Measurements from ENCODE around the gene CNOT8. TPM values are rescaled to one million over a fixed set of nuclear protein-coding genes. Genes with fewer than 3 reads are reported as not detected.
"Not testable (repeated sequence)": the region's sequence is repeated elsewhere in the genome, so short reads cannot be mapped to it uniquely, and the experiment has no call there.

Gene CNOT8
- total RNA-seq, 1 experiment from 2014 or later, result 102 TPM

DNA sequence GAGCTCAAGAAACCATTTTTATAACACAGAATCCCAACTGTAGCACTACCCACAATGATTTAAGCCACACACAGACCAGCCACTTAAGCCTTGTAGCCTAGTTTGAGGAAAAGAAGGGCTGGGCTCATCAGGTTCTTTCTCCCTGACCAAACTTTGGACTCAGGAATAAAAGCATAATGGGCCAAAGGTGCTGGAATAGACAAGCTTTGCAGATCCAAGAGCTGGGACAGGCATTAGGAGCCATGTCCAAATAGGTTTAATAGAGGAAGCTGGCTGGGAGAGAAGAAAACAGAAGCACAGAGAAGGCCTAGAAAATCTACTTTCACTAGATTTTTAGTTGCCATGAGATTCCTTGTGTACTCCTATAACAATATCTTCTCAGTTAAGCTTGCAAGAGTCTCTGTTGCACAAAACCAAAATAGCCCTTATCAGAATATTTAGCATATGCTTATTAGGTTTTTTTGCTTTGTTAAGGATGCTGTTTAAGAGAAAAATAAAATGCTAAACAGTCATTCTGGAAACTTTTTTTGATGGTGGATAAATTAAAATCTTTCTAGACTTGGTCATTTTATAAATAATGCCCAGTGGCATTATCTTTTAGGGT lies 38.2 kb downstream of the CNOT8 start:
- Histone ChIP-seq H3K9me3 (replicated peaks) (no peaks in the 10 kb centered on the region), H3K36me3 (peaks cover 91% of the 10 kb centered on the region), H3K4me3 (no peak overlapping the region), H3K4me1 (replicated peaks) (no peaks in the 10 kb centered on the region; the same call in 1 of the 2 replicates), H3K27me3 (replicated peaks) (no peaks in the 10 kb centered on the region), H3K27ac (no peak overlapping the region)
- DNase-seq (ENCODE audit: low read depth in 1 of 2, low spot score in 2 of 2), result no peak

DNA sequence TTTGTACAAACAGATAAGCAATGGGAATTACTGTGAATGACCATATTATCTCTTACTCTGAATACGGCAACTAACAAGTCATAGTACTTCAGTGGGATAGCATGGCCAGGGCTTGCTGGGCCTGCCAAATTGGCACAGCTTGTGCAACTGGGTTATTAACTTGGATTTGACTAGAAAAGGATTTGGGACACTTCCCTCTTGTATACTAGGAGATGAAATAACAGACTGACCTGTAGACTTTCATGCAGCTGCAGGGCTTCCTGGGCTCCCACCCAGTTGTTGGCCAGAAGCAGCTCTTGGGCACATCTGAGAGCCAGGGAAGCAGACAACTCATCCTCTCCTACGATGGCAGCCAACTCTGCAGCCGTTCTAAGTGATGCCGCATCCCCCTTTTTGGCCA lies 39.8 kb downstream of the CNOT8 start:
- Histone ChIP-seq H3K36me3 (peaks cover 94% of the 10 kb centered on the region), H3K9me3 (replicated peaks) (no peaks in the 10 kb centered on the region), H3K27me3 (replicated peaks) (no peaks in the 10 kb centered on the region), H3K4me1 (replicated peaks) (no peaks in the 10 kb centered on the region; the same call in 1 of the 2 replicates), H3K4me3 (no peak overlapping the region), H3K27ac (no peak overlapping the region)
- no peak for DNase-seq (ENCODE audit: low read depth in 1 of 2, low spot score in 2 of 2)

DNA sequence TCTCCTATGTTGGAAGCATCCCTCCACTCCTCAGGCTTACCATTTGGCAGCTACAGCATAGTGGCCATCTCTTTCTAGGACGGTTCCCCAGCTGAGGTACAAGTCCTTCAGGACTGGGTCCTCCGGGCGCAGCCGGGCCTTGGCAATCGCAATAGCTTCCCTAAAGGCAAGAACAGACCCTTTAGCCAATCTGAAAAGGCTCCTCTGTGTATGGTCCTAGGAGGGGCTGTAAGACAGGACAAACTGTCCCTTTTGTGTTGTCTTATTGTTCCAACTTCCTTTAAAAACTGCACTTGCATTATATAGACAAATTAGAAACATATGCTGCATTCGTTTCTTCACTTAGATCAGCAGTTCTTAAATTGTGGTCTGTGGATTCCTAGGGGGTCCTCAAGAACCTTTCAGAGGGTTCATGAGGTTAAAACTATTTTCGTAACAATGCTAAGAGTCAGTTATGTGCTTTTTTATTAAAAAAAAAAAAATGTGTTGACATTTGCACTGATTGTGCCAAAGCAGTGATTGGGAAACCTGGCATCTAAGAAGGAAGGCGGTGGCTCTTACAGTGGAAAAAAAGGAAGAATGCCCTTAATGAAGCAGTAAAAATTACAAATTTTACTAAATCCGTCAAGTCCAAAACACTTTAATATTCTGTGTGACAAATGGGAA lies 40.9 kb downstream of the CNOT8 start:
- no peak for DNase-seq (ENCODE audit: low read depth in 1 of 2, low spot score in 2 of 2)
- peaks cover 93% of the 10 kb centered on the region for H3K36me3 ChIP-seq

DNA sequence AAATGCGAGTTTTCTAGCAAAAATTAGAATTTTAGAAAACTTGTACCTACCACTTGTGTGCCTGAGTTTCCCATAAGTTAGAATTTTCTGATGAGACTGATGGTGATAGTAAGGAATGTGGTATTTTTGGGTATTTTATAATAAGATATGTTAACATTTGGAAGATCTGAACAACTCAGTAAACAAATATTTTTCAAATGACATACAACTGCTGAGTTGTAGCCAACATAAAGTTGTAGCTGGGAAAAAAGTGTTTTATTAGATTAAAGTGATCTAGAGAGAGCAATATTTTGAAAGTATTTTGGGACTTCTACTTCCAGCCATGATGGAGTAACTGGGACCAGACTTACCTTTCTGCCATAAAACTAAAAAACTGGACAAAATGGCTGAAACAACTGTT lies 41.6 kb downstream of the CNOT8 start:
- H3K9me3 ChIP-seq (replicated peaks), result no peaks in the 10 kb centered on the region
- no peak overlapping the region for H3K27ac ChIP-seq
- H3K27me3 ChIP-seq (replicated peaks), result no peaks in the 10 kb centered on the region
- DNase-seq (ENCODE audit: low read depth in 1 of 2, low spot score in 2 of 2), result no peak
- H3K36me3 ChIP-seq, result peaks cover 98% of the 10 kb centered on the region
- no peaks in the 10 kb centered on the region; the same call in 1 of the 2 replicates for H3K4me1 ChIP-seq (replicated peaks)
- no peak overlapping the region for H3K4me3 ChIP-seq

More for the DNA sequence above, 40.9 kb downstream of the CNOT8 start:
- H3K4me1 ChIP-seq (replicated peaks), result no peaks in the 10 kb centered on the region; the same call in 1 of the 2 replicates
- H3K27ac ChIP-seq, result no peak overlapping the region
- no peaks in the 10 kb centered on the region for H3K27me3 ChIP-seq (replicated peaks)
- no peak overlapping the region for H3K4me3 ChIP-seq
- H3K9me3 ChIP-seq (replicated peaks), result no peaks in the 10 kb centered on the region

DNA sequence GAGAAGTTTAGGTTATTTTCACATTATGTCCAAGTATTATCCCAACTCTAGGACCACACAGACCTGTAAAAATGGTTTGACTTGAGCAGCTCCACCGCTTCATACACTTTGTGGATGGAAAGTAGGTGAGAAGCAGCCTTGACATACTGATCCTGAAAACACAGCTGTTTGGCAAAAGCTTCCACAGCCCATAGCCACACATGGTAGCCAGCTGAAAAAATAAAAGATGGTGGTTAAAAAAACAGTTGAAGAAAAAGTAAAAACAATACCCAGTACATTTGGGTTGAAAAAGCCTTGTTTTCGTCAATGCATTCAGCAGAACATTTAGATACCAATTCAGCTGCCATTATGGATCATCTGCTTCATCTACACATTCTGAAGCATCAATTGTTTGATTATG lies 42.8 kb downstream of the CNOT8 start:
- no peak for DNase-seq (ENCODE audit: low read depth in 1 of 2, low spot score in 2 of 2)

DNA sequence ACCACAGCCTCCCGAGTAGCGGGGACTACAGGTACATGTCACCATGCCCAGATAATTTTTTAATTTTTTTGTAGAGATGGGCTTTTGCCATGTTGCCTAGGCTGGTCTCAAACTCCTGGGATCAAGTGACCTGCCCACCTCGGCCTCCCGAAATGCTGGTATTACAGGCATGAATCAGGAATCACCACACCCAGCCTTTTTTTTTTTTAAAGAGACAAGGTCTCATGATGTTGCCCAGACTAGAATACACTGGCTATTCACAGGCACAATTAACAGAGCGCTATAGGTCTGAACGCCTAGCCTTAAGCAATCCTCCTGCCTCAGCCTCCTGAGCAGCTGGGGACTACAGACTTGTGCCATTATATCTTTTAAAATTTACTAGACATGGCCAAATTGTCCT lies 43.5 kb downstream of the CNOT8 start:
- Histone ChIP-seq H3K36me3 (peaks cover 93% of the 10 kb centered on the region), H3K4me3 (no peak overlapping the region), H3K4me1 (replicated peaks) (no peaks in the 10 kb centered on the region; the same call in 1 of the 2 replicates), H3K27me3 (replicated peaks) (no peaks in the 10 kb centered on the region), H3K9me3 (replicated peaks) (no peaks in the 10 kb centered on the region), H3K27ac (no peak overlapping the region)
- DNase-seq (ENCODE audit: low read depth in 1 of 2, low spot score in 2 of 2), result no peak

More for the DNA sequence above, 42.8 kb downstream of the CNOT8 start:
- H3K9me3 ChIP-seq (replicated peaks), result no peaks in the 10 kb centered on the region
- no peak overlapping the region for H3K4me3 ChIP-seq
- H3K4me1 ChIP-seq (replicated peaks), result no peaks in the 10 kb centered on the region; the same call in 1 of the 2 replicates
- H3K27ac ChIP-seq, result no peak overlapping the region
- peaks cover 95% of the 10 kb centered on the region for H3K36me3 ChIP-seq
- H3K27me3 ChIP-seq (replicated peaks), result no peaks in the 10 kb centered on the region

DNA sequence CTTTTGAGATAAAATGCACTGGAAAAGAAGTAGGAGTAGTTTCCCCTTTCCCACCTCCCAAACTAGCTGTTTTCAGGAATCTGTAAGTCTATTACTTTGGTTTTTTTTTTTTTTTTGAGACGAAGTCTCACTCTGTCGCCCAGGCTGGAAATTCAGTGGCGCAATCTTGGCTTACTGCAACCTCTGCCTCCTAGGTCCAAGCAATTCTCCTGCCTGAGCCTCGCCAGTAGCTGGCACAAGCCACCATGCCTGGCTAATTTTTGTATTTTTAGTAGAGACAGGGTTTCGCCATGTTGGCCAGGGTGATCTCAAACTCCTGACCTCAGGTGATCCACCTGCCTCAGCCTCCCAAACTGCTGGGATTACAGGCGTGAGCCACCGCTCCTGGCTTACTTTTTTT lies 47.2 kb downstream of the CNOT8 start:
- not testable (repeated sequence) for H3K4me1 ChIP-seq (replicated peaks); H3K27ac ChIP-seq; H3K4me3 ChIP-seq; H3K9me3 ChIP-seq (replicated peaks); DNase-seq (ENCODE audit: low read depth in 1 of 2, low spot score in 2 of 2); H3K27me3 ChIP-seq (replicated peaks)
- peaks cover 93% of the 10 kb centered on the region for H3K36me3 ChIP-seq

DNA sequence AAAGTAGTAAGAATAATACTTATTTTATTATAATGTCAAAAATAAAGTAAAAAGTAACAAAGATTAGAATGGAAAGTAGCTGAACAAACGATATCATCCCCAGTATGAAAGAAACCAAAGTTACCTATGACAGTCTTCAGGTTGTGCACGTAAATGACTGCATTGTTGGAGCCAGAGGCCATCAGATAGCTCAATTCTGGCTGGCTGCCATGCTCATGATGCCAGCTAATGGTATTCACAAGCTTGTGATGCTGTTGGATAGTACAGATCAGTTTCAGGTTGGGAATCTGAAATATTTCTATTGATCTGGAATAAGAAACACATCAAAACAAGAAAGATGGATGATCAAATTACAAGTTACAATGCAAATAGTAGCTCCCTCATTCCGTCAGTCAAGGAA lies 58.4 kb downstream of the CNOT8 start:
- no peak overlapping the region for H3K27ac ChIP-seq
- DNase-seq (ENCODE audit: low read depth in 1 of 2, low spot score in 2 of 2), result no peak
- H3K9me3 ChIP-seq (replicated peaks), result no peaks in the 10 kb centered on the region
- no peak overlapping the region for H3K4me3 ChIP-seq
- peaks cover 82% of the 10 kb centered on the region for H3K36me3 ChIP-seq
- H3K27me3 ChIP-seq (replicated peaks), result no peaks in the 10 kb centered on the region
- no peaks in the 10 kb centered on the region for H3K4me1 ChIP-seq (replicated peaks)

DNA sequence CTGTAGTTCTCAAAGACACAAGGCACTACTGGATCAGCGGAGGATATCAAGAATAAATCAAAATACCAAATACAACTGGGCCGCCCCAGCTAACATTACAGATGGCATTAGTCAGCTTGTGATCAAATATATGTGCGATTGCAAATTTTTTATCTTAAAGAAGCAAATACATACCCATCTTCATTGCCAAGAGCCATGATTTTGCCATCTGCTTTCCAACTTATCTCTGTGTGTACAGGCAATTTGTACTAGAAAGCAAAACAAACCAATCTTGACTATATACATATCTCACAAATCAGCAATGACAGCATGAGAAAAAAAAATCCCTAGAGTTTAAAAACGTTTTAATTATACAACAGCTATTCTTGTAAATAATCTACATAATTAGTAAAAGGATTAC lies 59.3 kb downstream of the CNOT8 start:
- Histone ChIP-seq H3K27ac (no peak overlapping the region), H3K4me1 (replicated peaks) (no peaks in the 10 kb centered on the region), H3K27me3 (replicated peaks) (no peaks in the 10 kb centered on the region), H3K9me3 (replicated peaks) (no peaks in the 10 kb centered on the region), H3K4me3 (no peak overlapping the region), H3K36me3 (peaks cover 77% of the 10 kb centered on the region)
- no peak for DNase-seq (ENCODE audit: low read depth in 1 of 2, low spot score in 2 of 2)

DNA sequence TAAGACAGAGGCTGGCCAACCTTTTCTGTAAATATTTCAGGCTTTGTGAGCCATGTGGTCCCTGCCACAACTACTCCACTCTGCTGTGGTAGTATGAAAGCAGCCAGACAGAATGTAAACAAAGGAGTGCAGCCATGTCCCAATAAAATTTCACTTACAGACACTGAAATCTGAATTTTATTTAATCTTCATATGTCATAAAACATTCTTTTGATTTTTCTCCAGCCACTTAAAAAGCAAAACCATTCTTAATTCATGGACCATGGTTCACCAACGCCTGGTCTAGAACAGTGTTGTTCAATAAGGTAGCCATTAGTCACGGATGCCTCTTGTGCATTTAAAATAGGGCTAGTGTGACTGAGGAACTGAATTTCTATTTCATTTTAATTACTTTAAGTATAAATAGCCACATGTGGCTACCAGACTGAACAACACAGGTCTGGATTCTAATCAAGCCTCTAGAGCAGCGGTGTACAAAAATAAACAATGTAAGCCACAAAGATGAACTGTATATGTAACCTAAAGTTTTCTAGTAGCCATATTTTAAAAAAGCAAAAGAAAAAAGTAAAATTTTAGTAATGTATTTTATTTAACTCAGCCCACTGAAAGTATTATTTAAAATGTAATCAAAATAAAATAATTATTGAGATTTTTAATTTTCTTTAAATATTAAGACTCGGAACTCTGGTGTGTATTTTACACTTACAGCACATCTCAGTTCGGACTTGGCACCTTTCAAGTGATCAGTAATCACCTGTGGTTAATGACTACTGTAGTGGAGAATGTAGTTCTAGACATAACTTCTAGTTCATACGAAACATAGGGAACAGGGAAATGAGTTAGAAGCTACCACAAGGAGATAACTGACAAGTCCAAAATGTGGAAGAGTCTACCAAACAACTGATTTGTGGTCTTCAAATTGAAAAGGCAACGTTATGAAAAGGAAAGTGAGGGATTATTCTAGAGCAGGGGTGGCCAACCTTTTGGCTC lies 65.3 kb downstream of the CNOT8 start:
- no peak overlapping the region for H3K4me3 ChIP-seq
- no peaks in the 10 kb centered on the region for H3K4me1 ChIP-seq (replicated peaks)
- no peak overlapping the region for H3K27ac ChIP-seq
- H3K36me3 ChIP-seq, result peaks cover 82% of the 10 kb centered on the region
- H3K9me3 ChIP-seq (replicated peaks), result no peaks in the 10 kb centered on the region
- no peaks in the 10 kb centered on the region for H3K27me3 ChIP-seq (replicated peaks)
- no peak for DNase-seq (ENCODE audit: low read depth in 1 of 2, low spot score in 2 of 2)

Other genes with a start within 250 kb of the CNOT8 start
- gene LARP1, start 103.2 kb upstream of the CNOT8 start, total RNA-seq (2014; rRNA removed; shearing (Covaris generic)), result 67.5 and 76.9 TPM in 2 replicates
- 0.32 TPM in 1 of 2 replicates, not detected in the other for gene FAXDC2, start 8.0 kb upstream of the CNOT8 start, total RNA-seq (2014; rRNA removed; shearing (Covaris generic))
- 26.7 and 33.0 TPM in 2 replicates for gene GEMIN5, start 79.6 kb downstream of the CNOT8 start, total RNA-seq (2014; rRNA removed; shearing (Covaris generic))
- gene MRPL22, start 82.4 kb downstream of the CNOT8 start, total RNA-seq (2014; rRNA removed; shearing (Covaris generic)), result 26.9 and 41.5 TPM in 2 replicates
- gene KIF4B, start 155.1 kb downstream of the CNOT8 start, total RNA-seq (2014; rRNA removed; shearing (Covaris generic)), result not detected in 2 replicates

All from SJSA1 (cell line).